Thyroid gland (tissue), 4 donors: Measurements from ENCODE around the gene ALOX5. TPM values are rescaled to one million over a fixed set of nuclear protein-coding genes. Genes with fewer than 3 reads are reported as not detected.

Experiments used
- DNase-seq, 2 donors: peaks; one replicate each; pipeline ENCODE4 v3.0.0-alpha.2; 2019
- H3K27ac ChIP-seq, 3 donors: fragments of 200-600 bp; sonication (generic); 1 replicate in 2 of 3; 2 replicates in 1 of 3; pipeline ENCODE4 v1.5.1; 2016 to 2019; ENCODE audit warnings: mild to moderate bottlenecking in 1 of 3, moderate library complexity in 1 of 3
- H3K27me3 ChIP-seq: fragments of 200-600 bp; sonication (generic); one replicate; pipeline ENCODE4 v1.5.1; 2019
- H3K36me3 ChIP-seq, 2 donors: fragments of 200-600 bp; sonication (generic); one replicate each; pipeline ENCODE4 v1.5.1; 2016 to 2019
- H3K4me1 ChIP-seq, 2 donors: fragments of 200-600 bp; sonication (generic); one replicate each; pipeline ENCODE4 v1.5.1; 2017 to 2019
- H3K4me3 ChIP-seq, 3 donors: fragments of 200-600 bp; sonication (generic); replicated peaks in 1 of 3; 1 replicate in 2 of 3; 2 replicates in 1 of 3; pipeline ENCODE4 v1.5.1; 2016; ENCODE audit warnings: mild to moderate bottlenecking in 1 of 3
- H3K9me3 ChIP-seq: fragments of 200-600 bp; sonication (generic); one replicate; pipeline ENCODE4 v1.5.1; 2017
- POLR2A ChIP-seq, 2 donors: fragments of 450-650 bp; IDR thresholded peaks; one replicate each; pipeline ENCODE4 v1.6.1; 2017; ENCODE audit warnings: antibody characterized with exemption in 2 of 2, mild to moderate bottlenecking in 2 of 2, moderate library complexity in 1 of 2
- WGBS, 2 donors: methylation state at CpG; one replicate each; pipeline ENCODE4 v1.1.5; 2017; 5-methylcytosine and 5-hydroxymethylcytosine counted together
- intact Hi-C: fragments of 100-400 bp; cut with DNase I; formaldehyde crosslinking; loops from one replicate; pipeline ENCODE4 v1.15.1; 2023
- total RNA-seq, 4 donors: library from RNA; depleted of rRNA; stranded (reverse); fragments of >200 nt; gene quantifications; one replicate each; pipeline ENCODE4 v1.2.3, GENCODE V29; 2016
- TF ChIP-seq, protein P1 (sequence below), 6 experiments: fragments of 200-600 bp in 3 of 6; fragments of 450-650 bp in 3 of 6; sonication (generic) in 3 of 6; IDR thresholded peaks; one replicate each; pipeline ENCODE4 v1.5.1; 2016 to 2019; ENCODE audit warnings: antibody characterized with exemption in 6 of 6, mild to moderate bottlenecking in 2 of 6, inconsistent platforms in 1 of 6, moderate library complexity in 1 of 6

The ALOX5 gene
- total RNA-seq, 4 donors from 2014 or later: 4.1 to 28.2 (median 10.3) TPM

DNA sequence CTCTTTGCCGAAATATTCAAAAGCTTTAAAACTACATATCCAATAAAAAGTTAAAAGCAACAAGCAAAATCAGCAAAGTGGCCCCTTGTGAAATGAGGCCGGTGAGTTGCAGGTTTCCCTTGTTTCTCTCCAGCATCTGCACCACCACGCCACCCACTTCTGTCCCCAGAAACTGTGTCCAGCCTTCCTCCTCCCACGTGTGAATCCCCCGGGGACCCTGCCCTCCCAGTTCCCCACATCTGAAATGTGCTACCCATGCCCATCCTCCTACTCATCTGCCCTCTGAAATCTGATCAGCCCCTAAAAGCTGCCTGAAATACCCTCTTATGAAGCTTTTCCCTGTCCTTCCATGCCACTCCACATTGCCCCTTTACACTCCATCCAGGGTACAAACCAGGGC, 3.8 kb downstream of the ALOX5 start:
- H3K36me3 ChIP-seq: no peaks in the 10 kb centered on the region
- no peaks in the 10 kb centered on the region for H3K27me3 ChIP-seq
- no peak overlapping the region for H3K4me3 ChIP-seq
- peaks cover 7 to 18% of the 10 kb centered on the region in 2 donors for H3K4me1 ChIP-seq
- H3K9me3 ChIP-seq: no peaks in the 10 kb centered on the region
- no peak for DNase-seq
- 67 to 75% methylated on average over 5 of the region's 5 CpGs for WGBS, 2 donors
- H3K27ac ChIP-seq: no peak overlapping the region
- intact Hi-C loops: no loop called here
- TF ChIP-seq, protein P1, sequence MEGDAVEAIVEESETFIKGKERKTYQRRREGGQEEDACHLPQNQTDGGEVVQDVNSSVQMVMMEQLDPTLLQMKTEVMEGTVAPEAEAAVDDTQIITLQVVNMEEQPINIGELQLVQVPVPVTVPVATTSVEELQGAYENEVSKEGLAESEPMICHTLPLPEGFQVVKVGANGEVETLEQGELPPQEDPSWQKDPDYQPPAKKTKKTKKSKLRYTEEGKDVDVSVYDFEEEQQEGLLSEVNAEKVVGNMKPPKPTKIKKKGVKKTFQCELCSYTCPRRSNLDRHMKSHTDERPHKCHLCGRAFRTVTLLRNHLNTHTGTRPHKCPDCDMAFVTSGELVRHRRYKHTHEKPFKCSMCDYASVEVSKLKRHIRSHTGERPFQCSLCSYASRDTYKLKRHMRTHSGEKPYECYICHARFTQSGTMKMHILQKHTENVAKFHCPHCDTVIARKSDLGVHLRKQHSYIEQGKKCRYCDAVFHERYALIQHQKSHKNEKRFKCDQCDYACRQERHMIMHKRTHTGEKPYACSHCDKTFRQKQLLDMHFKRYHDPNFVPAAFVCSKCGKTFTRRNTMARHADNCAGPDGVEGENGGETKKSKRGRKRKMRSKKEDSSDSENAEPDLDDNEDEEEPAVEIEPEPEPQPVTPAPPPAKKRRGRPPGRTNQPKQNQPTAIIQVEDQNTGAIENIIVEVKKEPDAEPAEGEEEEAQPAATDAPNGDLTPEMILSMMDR (IDR thresholded peaks at IDR 0.05): no peak
- no peak for TF ChIP-seq POLR2A (IDR thresholded peaks at IDR 0.05)

DNA sequence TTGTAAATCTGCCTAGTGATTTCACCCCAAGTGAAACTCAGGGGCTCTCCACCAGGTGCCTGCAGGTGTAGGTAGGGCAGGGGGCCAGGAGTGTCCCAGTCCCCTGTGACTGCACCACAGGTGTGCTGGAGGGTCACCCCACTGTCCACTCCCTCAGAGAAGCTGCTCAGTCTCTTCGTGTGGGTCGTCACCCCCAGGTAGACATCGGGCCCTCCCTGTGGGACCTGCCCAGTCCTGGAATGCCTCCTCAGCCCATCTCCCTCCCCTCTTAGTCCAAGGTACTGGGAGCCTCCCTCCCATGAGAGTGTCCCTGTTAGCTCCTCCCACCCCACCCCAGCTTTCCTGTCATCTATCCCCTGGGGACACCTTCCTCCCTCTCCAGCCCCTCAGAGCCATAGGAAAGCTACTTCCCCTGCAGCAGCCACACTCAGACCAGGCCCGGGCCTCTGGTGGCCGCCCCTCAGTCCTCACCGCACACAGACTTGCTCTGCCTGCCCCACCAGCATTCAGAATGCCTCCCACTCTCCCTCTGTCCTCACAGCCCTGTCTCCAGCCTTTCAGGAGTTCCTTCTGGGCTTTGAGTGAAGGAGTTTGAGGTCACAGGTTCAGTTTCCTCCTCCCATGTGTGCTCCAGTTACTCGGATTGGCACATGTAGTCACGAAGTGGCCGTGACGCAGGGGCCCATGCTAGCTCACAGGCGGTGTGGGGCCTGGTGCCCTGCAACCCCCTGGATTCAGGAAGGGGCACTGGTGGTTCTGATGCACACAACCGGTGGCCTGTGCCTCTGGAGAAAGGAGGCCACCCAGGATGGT, 5.1 kb downstream of the ALOX5 start:
- Histone ChIP-seq H3K4me1 (peaks cover 6% of the 10 kb centered on the region in 2 donors), H3K36me3 (no peaks in the 10 kb centered on the region), H3K9me3 (no peaks in the 10 kb centered on the region), H3K27ac (no peak overlapping the region), H3K27me3 (no peaks in the 10 kb centered on the region), H3K4me3 (no peak overlapping the region)
- intact Hi-C loops: no loop called here
- DNase-seq: no peak
- TF ChIP-seq, protein P1 (IDR thresholded peaks at IDR 0.05): no peak
- TF ChIP-seq POLR2A (IDR thresholded peaks at IDR 0.05): no peak
- WGBS, 2 donors: 80 to 87% methylated on average over 9 to 10 of the region's 12 CpGs

DNA sequence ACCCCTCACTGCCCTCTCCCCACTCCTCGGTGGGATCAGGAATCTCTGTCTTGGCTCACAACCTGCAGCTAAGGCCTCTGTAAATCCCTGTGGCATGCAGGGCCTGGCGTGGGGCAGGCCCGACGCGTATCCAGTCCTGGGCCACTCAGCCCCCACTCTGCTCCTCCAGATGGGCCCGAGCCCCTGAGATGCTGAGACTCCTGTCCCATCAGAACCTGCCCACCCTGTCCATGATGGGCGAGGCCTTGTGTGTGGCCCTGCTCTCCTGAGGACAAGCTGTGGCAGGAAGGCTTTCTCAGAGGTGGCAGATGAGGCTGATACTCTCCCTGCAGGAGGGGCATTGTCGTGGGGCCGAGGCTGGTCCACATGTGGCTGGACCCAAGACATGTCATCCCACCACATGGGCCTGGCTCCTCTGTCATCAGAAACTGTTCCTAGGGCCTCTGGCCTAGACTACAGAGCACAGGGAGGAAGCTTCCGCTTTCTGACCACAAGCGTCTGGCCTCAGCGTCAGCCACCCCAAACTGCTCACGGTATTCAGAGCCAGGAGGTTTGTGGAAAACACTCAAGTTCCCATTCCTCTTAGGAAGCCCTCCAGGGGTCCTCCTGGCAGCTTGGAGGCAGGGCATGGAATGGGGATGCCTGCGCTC, 6.0 kb downstream of the ALOX5 start:
- intact Hi-C loops: no loop called here
- Histone ChIP-seq H3K27ac (no peak overlapping the region), H3K4me1 (no peaks in the 10 kb centered on the region), H3K9me3 (no peaks in the 10 kb centered on the region), H3K27me3 (no peaks in the 10 kb centered on the region), H3K4me3 (no peak overlapping the region), H3K36me3 (no peaks in the 10 kb centered on the region)
- TF ChIP-seq POLR2A (IDR thresholded peaks at IDR 0.05): no peak
- 90 to 91% methylated on average over 12 to 14 of the region's 14 CpGs for WGBS, 2 donors
- DNase-seq: peak in 1 of 2 donors; percentile 13

DNA sequence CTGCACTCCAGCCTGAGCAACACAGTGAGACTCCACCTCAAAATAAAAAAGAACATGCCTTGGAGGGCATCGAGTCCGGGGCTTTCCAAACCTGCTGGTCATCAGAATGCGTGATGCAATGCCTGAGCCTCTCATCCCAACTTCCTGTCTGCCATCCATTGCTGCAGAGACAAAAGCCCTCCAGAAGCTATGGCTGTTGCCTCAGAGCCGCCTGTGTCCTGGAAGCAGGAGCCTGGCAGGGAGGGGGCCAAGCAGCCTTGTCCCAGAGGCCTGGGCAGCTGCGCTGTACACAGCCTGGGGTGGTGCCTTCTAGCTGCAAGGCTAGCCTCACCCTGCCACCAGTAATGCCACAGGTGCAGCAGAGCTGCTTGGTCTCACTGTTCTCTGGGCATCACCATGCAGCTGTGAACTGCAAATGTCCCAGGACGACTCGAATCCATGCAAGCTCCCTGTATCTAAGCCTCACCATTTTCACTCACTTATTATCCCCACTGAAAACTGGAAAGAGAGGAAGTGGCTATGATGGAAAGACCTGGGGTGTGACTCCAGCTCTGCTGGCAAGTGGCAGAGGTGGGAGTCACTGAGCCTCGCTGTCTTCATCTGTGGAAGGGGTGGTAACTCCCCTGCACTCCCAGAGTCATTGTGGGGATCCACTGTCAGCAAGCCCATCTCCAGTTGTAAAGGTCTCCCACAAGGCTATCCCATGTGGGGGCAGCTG, 7.0 kb downstream of the ALOX5 start:
- DNase-seq: no peak
- Histone ChIP-seq H3K36me3 (no peaks in the 10 kb centered on the region), H3K4me1 (no peaks in the 10 kb centered on the region), H3K4me3 (no peak overlapping the region), H3K27ac (no peak overlapping the region), H3K27me3 (no peaks in the 10 kb centered on the region), H3K9me3 (no peaks in the 10 kb centered on the region)
- intact Hi-C loops: no loop called here
- no peak for TF ChIP-seq POLR2A (IDR thresholded peaks at IDR 0.05)
- TF ChIP-seq, protein P1 (IDR thresholded peaks at IDR 0.05): no peak
- 59 to 79% methylated on average over 6 to 7 of the region's 8 CpGs for WGBS, 2 donors

DNA sequence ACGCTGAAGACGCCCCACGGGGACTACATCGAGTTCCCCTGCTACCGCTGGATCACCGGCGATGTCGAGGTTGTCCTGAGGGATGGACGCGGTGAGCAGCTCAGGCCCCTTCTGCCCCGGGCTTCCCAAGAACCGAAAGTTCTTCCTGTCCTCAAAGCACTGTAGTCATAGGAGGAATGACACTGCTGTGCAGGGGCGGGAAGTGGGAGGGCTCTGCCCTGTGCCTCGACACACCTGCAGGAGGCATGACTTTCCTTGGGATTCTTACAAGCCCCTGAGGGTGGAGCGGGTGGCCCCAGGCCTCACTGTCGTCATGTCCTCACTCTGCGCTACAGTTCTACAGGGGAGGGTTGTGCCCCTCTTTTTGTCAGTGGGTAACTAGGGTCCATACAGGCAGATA, 8.6 kb downstream of the ALOX5 start:
- H3K36me3 ChIP-seq: no peaks in the 10 kb centered on the region
- 85 to 86% methylated on average over 15 to 17 of the region's 17 CpGs for WGBS, 2 donors
- no peak overlapping the region for H3K4me3 ChIP-seq
- H3K9me3 ChIP-seq: no peaks in the 10 kb centered on the region
- intact Hi-C loops: no loop called here
- no peak for DNase-seq
- no peaks in the 10 kb centered on the region for H3K27me3 ChIP-seq
- no peaks in the 10 kb centered on the region for H3K4me1 ChIP-seq
- TF ChIP-seq, protein P1 (IDR thresholded peaks at IDR 0.05): no peak
- TF ChIP-seq POLR2A (IDR thresholded peaks at IDR 0.05): no peak
- no peak overlapping the region for H3K27ac ChIP-seq
